GM19397 (cell line): ENCODE results near the gene GAS7.

Source experiments
- ATAC-seq: cut with Tn5 transposase; IDR thresholded peaks from one replicate; pipeline ENCODE4 v1.9.1; 2021; ENCODE audit warnings: mild to moderate bottlenecking, moderate library complexity; ENCODE audit not compliant: unreplicated experiment

GAS7 gene

DNA sequence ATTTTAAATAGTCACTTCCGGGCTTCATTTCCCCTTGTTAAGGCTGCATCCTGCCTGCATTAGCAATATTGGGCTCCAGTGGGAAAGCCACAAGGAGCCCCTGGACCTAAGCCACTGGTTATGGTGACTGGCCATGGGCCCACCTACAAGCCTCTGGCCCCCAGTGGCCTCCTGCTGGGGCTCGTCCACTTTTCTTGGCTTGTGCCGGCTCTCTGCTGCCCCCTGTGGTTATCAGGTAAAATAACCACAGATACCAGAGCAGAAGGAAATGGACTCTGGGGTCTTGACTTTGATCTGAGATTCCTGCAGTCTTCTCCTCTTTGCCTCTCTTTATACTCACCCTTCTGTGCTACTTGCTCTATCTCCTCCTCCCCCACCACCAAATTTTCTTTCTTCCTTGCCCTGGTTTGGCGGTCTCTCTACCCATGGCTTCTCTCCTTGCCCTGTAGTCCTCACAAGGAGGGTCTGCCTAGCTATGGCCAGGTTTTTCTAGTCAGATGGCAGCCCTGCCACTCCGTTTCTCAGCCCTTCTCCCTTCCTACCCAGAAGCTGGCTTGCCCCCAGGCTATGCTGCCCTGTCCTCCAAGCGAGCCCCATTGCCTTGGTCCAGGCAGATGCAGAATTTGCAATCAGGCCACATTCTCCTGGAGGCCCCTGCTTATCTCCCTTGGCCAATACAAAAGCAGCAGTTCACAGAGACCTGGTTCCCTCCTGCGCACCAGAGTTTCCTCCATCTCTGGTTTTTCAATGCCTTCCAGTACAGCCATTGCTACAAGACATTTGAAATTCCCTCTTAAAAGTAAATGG lies 210.4 kb downstream of the GAS7 start:
- ATAC-seq = no peak

DNA sequence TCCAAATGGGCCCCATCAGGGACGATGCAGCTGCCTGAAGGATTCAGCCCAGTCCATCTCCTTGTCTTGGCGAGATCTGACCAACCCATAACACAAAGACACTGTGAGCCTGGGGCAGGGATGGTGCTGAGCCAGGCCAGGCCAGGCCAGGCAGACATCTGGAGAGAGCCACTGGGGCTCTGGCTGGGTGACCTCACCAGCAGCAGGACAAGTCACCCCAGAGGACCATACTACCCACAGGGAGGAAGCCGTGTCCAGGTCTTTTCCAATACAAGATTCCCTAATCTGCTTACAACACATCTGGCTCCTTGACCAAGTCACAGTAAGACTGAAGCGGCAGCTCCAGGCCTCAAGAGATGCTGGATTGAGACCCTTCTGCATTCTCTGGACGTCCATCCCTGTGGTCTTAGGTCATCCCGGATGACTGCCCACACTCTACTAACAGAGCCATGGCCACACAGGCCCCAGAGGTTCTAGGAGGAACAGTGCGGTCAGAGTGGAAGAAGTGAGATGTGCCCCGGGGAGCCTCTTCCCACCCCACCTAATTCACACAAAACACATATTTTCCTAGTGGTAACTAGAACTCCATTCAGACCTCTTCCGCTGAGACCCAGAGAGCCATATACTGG lies 211.5 kb downstream of the GAS7 start:
- no peak for ATAC-seq

GRCh38 chr17:9985646-9986045 lies 212.8 kb downstream of the GAS7 start:
- no peak for ATAC-seq

- ATAC-seq = no peak
Measured at GRCh38 chr17:9984768-9985167, 213.6 kb downstream of the GAS7 start.

- ATAC-seq = no peak
Measured at GRCh38 chr17:9982159-9982558, 216.2 kb downstream of the GAS7 start.

- no peak for ATAC-seq
Measured at GRCh38 chr17:9981344-9981915, 217.0 kb downstream of the GAS7 start.

GRCh38 chr17:9979463-9979995 lies 218.9 kb downstream of the GAS7 start:
- no peak for ATAC-seq

DNA sequence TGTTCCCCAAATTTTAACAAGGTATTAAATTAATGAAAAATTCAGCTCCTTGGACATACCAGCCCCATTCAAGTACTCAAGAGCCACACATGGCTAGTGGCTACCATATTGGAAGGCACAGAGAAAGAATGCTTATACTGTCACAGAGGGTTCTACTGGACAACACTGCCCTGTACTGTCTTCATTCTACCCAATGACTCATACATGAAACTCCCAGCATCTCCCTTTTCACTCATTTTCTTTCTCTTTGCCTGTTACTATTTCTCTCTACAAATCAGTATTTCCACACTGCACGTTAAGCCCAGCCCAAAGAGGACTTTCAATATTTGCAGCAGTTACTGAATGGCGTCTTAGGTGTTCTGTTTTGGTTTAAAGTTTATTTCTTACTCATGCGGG lies 221.2 kb downstream of the GAS7 start:
- no peak for ATAC-seq

GRCh38 chr17:9976283-9977179 lies 221.9 kb downstream of the GAS7 start:
- no peak for ATAC-seq

DNA sequence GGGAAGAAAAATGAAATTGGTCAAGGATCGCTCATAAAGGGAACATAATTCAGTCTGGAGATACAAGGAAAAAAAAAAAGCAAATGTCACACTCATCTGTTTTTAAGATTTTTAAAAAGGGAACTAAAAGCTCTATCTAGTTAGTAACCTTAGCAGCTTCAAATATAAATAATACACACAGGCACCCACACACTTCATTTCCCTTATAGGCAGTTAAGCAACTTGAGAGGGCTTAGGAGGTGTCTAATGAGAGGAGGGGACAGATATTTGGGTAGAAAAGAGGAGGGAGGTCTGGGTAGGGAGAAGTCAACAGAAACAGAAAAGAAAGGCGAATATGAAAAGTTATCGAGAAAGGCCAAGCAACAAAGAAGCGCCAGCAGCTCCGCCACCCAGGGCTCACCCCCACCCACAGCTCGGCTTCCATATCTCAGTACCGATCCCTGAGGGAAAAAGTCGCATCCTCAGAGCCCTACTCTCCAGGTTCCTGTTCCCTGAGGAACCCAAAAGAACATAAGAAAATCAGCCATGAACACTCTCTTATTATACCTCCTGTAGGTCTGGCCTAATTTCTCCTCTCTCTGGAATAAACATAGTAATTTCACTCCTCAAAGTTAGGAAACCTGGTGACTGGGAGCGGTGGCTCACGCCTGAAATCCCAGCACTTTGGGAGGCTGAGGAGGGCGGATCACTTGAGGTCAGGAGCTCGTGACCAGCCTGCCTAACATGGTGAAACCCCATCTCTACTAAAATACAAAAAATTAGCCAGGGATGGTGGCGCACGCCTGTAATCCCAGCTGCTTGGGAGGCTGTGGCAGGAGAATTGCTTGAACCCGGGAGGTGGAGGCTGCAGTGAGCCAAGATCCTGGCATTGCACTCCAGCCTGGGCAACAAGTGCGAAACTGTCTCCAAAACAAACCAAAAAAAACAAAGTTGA lies 223.7 kb downstream of the GAS7 start:
- no peak for ATAC-seq

GRCh38 chr17:9973669-9974447 lies 224.5 kb downstream of the GAS7 start:
- ATAC-seq = no peak

DNA sequence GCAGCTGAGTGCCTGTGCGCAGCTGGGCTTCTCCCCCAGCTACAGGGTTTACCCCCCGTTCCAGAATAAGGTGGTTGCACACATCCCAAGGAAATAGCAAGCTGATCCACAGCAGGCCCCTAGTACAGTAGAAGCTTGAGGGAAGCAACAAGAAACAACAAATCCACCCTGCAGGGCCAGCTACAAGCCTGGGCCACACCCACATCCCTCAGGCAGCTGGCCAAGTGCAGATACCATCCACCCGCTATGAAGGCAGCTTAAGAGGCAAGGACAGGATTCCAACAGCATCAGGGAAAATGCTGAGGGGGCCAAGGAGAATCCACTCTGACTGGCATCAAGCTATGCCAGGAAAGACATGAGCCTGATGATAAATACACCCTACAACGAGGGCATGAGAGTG lies 226.4 kb downstream of the GAS7 start:
- no peak for ATAC-seq

DNA sequence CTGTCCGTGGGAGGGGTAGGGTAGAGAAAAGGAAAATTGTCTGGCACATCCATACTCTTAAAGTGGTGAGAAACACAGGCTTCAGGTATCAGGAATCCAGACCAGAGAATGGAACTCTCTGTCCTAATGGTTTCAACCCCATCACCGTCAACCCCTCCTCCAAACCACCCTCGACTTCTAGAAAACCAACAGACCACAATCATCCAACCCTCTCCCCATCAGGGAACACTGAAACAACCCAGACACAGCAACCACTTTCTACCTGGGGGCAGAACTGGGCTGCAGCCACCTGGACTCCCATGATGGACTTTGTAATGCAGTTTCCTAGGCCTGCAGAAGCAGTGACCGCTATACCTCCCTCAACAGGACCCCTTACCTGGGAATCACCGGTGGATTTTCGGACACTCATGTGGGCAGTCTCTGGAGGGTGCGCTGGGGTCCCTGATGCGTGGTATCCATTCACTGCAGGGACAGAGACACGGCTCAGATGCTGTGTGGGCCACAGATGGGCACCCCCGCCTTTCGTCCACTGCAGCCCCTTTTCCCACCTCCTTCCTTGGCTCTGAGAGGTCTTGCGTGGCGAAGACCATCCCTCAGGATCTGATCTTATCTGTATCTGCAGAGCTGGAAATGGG lies 229.0 kb downstream of the GAS7 start:
- ATAC-seq = no peak

DNA sequence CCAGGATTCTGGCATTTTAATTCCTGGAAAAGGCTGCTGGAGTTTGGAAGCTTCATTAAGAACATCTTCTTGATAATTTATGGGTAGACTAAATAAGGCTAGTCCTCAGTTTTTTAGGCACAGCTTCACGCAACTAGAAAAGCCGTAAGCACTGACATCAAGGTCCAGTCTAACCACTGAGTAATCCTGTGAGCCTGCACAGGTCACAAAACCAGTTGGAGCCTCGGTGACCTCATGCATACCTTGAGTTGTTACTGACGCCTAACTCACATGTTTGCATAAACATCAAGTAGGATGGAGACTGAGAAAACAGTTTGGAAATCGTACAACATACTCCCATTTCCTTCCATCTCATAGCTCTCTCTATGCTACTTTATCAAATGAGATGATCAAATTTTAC lies 229.5 kb downstream of the GAS7 start:
- ATAC-seq = no peak

GRCh38 chr17:9968008-9968407 lies 230.4 kb downstream of the GAS7 start:
- ATAC-seq = no peak

DNA sequence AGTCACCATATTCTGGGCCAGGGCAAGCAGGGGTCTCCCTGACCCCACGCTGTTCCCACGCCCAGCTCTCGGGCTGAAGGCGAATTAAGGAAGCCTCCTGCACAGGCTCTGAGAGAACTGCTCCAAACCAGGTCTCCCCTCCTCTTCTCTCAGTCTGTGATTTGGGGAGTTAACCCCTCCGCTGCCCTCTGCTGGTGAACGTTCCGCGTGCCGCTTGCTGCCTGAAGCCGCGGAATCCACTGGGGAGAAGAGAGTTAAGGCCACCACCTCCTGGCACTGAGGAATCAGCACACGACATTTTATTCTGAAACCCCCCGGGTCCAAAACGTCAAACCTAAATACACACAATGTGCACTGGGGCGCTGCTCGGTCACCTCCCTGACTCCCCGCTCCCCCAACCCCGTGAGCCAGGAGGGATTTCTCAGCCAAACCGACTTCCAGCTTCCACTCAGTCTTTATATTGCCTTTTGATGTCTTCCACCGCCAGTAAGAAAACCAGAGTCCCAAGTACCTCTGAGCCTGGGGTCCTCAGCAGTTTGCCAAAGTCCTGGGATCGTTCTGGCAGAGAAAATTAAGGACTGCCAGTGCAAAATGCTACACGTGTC lies 238.9 kb downstream of the GAS7 start:
- no peak for ATAC-seq

GRCh38 chr17:9958586-9959281 lies 239.7 kb downstream of the GAS7 start:
- ATAC-seq = no peak

DNA sequence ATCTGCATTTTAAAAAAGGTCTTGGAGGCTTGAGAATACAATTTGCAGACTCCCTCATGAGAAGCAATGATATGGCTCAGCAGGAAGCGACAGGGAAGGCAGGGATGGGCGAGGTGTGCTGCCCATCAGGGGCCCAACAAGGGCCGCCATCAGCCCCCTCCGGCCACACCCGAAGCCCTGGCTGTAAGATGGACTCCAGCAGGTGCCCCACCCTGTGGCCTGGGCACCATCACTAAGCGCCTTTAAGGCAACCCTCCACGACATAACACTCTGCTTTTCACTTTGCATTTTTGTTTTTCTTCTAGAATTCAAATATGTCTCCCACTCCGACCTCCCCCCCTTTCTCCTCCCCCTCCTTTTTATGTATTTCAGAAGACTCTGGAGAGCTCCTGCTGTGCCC lies 241.2 kb downstream of the GAS7 start:
- no peak for ATAC-seq
